Measurements from ENCODE around the gene DNAH3. TPM values are rescaled to one million over a fixed set of nuclear protein-coding genes. Genes with fewer than 3 reads are reported as not detected.
"Not testable (repeated sequence)": the region's sequence is repeated elsewhere in the genome, so short reads cannot be mapped to it uniquely, and the experiment has no call there.

The DNAH3 gene
- total RNA-seq, 2 experiments from 2014 or later, result not detected

GRCh38 chr16:21184834-21185233 lies 34.2 kb upstream of the DNAH3 start:
- Mint-ChIP-seq H3K27ac (no peak overlapping the region), H3K27me3 (no peaks in the 10 kb centered on the region), H3K4me3 (no peak overlapping the region), H3K9me3 (peaks cover 13% of the 10 kb centered on the region), H3K4me1 (peaks cover 4% of the 10 kb centered on the region), H3K36me3 (ENCODE audit: low read depth) (peaks cover 13% of the 10 kb centered on the region)
- CTCF ChIA-PET, result no interaction called here
- POLR2A ChIA-PET, result no interaction called here
- DNase-seq, result no peak

GRCh38 chr16:21183995-21184394 lies 33.3 kb upstream of the DNAH3 start:
- H3K36me3 Mint-ChIP-seq (ENCODE audit: low read depth), result peaks cover 20% of the 10 kb centered on the region
- no peaks in the 10 kb centered on the region for H3K27me3 Mint-ChIP-seq
- H3K4me1 Mint-ChIP-seq, result peaks cover 4% of the 10 kb centered on the region
- POLR2A ChIA-PET, result no interaction called here
- no peak overlapping the region for H3K27ac Mint-ChIP-seq
- CTCF ChIA-PET, result no interaction called here
- DNase-seq, result no peak
- H3K9me3 Mint-ChIP-seq, result peaks cover 13% of the 10 kb centered on the region
- H3K4me3 Mint-ChIP-seq, result no peak overlapping the region

GRCh38 chr16:21179983-21180365 lies 29.3 kb upstream of the DNAH3 start:
- POLR2A ChIA-PET, result no interaction called here
- DNase-seq, result no peak
- Mint-ChIP-seq H3K27me3 (no peaks in the 10 kb centered on the region), H3K4me3 (no peak overlapping the region), H3K27ac (no peak overlapping the region), H3K36me3 (ENCODE audit: low read depth) (peaks cover 37% of the 10 kb centered on the region), H3K9me3 (peaks cover 15% of the 10 kb centered on the region), H3K4me1 (no peaks in the 10 kb centered on the region)
- CTCF ChIA-PET, result no interaction called here

GRCh38 chr16:21179126-21179982 lies 28.7 kb upstream of the DNAH3 start:
- Mint-ChIP-seq H3K27ac (no peak overlapping the region), H3K9me3 (peaks cover 11% of the 10 kb centered on the region), H3K4me1 (no peaks in the 10 kb centered on the region), H3K27me3 (no peaks in the 10 kb centered on the region), H3K4me3 (no peak overlapping the region), H3K36me3 (ENCODE audit: low read depth) (peaks cover 42% of the 10 kb centered on the region)
- POLR2A ChIA-PET, result no interaction called here
- CTCF ChIA-PET, result no interaction called here
- DNase-seq, result no peak

- Mint-ChIP-seq H3K9me3 (peaks cover 2% of the 10 kb centered on the region), H3K4me3 (no peak overlapping the region), H3K27ac (no peak overlapping the region), H3K27me3 (no peaks in the 10 kb centered on the region), H3K36me3 (ENCODE audit: low read depth) (peaks cover 42% of the 10 kb centered on the region), H3K4me1 (no peaks in the 10 kb centered on the region)
- ChIA-PET CTCF (no interaction called here), POLR2A (no interaction called here)
- no peak for DNase-seq
These were observed 24.8 kb upstream of the DNAH3 start for GRCh38 chr16:21175397-21175796.

GRCh38 chr16:21172650-21173049 lies 22.0 kb upstream of the DNAH3 start:
- Mint-ChIP-seq H3K27ac (no peak overlapping the region), H3K36me3 (ENCODE audit: low read depth) (peaks cover 24% of the 10 kb centered on the region), H3K9me3 (no peaks in the 10 kb centered on the region), H3K27me3 (no peaks in the 10 kb centered on the region), H3K4me1 (no peaks in the 10 kb centered on the region), H3K4me3 (no peak overlapping the region)
- ChIA-PET POLR2A (no interaction called here), CTCF (no interaction called here)
- DNase-seq, result no peak

GRCh38 chr16:21170116-21170515 lies 19.5 kb upstream of the DNAH3 start:
- CTCF ChIA-PET, POLR2A ChIA-PET: not testable (repeated sequence)

GRCh38 chr16:21169249-21169981 lies 18.8 kb upstream of the DNAH3 start:
- POLR2A ChIA-PET, result no interaction called here
- H3K36me3 Mint-ChIP-seq (ENCODE audit: low read depth), result peaks cover 13% of the 10 kb centered on the region
- H3K4me1 Mint-ChIP-seq, result no peaks in the 10 kb centered on the region
- no peak overlapping the region for H3K27ac Mint-ChIP-seq
- DNase-seq, result no peak
- no peaks in the 10 kb centered on the region for H3K27me3 Mint-ChIP-seq
- H3K4me3 Mint-ChIP-seq, result no peak overlapping the region
- no peaks in the 10 kb centered on the region for H3K9me3 Mint-ChIP-seq
- CTCF ChIA-PET, result interaction anchor here (0.7 kb wide), 1 partner anchor 11 kb away, joined by 3 read pairs; no protein-coding TSS in a partner anchor

More at GRCh38 chr16:21170116-21170515, 19.5 kb upstream of the DNAH3 start:
- not testable (repeated sequence) for H3K4me1 Mint-ChIP-seq, H3K27ac Mint-ChIP-seq, H3K4me3 Mint-ChIP-seq, H3K27me3 Mint-ChIP-seq, DNase-seq, H3K9me3 Mint-ChIP-seq
- H3K36me3 Mint-ChIP-seq (ENCODE audit: low read depth), result peaks cover 18% of the 10 kb centered on the region

- Mint-ChIP-seq H3K4me1 (no peaks in the 10 kb centered on the region), H3K27me3 (no peaks in the 10 kb centered on the region), H3K36me3 (ENCODE audit: low read depth) (peaks cover 14% of the 10 kb centered on the region), H3K27ac (no peak overlapping the region), H3K4me3 (no peak overlapping the region), H3K9me3 (no peaks in the 10 kb centered on the region)
- peak; percentile 26 for DNase-seq
- CTCF ChIA-PET, result no interaction called here
- POLR2A ChIA-PET, result no interaction called here
These were observed 17.4 kb upstream of the DNAH3 start for GRCh38 chr16:21167929-21168602.

- Mint-ChIP-seq H3K27me3 (no peaks in the 10 kb centered on the region), H3K9me3 (no peaks in the 10 kb centered on the region), H3K27ac (no peak overlapping the region), H3K4me3 (no peak overlapping the region), H3K4me1 (no peaks in the 10 kb centered on the region), H3K36me3 (ENCODE audit: low read depth) (peaks cover 12% of the 10 kb centered on the region)
- no peak for DNase-seq
- ChIA-PET CTCF (no interaction called here), POLR2A (no interaction called here)
These were observed 16.7 kb upstream of the DNAH3 start for GRCh38 chr16:21167360-21167759.

GRCh38 chr16:21166561-21166961 lies 15.9 kb upstream of the DNAH3 start:
- peaks cover 10% of the 10 kb centered on the region for H3K36me3 Mint-ChIP-seq (ENCODE audit: low read depth)
- no peaks in the 10 kb centered on the region for H3K9me3 Mint-ChIP-seq
- H3K27ac Mint-ChIP-seq, result no peak overlapping the region
- POLR2A ChIA-PET, result no interaction called here
- no peaks in the 10 kb centered on the region for H3K27me3 Mint-ChIP-seq
- peaks cover under 1% of the 10 kb centered on the region for H3K4me1 Mint-ChIP-seq
- DNase-seq, result no peak
- no peak overlapping the region for H3K4me3 Mint-ChIP-seq
- CTCF ChIA-PET, result interaction anchor here (0.7 kb wide), 1 partner anchor 10 kb away, joined by 3 read pairs; no protein-coding TSS in a partner anchor

GRCh38 chr16:21164521-21165168 lies 14.0 kb upstream of the DNAH3 start:
- H3K9me3 Mint-ChIP-seq, result no peaks in the 10 kb centered on the region
- H3K4me3 Mint-ChIP-seq, result no peak overlapping the region
- peaks cover 7% of the 10 kb centered on the region for H3K36me3 Mint-ChIP-seq (ENCODE audit: low read depth)
- H3K4me1 Mint-ChIP-seq, result peaks cover 6% of the 10 kb centered on the region
- no peak overlapping the region for H3K27ac Mint-ChIP-seq
- H3K27me3 Mint-ChIP-seq, result no peaks in the 10 kb centered on the region
- CTCF ChIA-PET, result no interaction called here
- DNase-seq, result no peak
- POLR2A ChIA-PET, result no interaction called here

GRCh38 chr16:21163576-21163975 lies 12.9 kb upstream of the DNAH3 start:
- DNase-seq, result no peak
- ChIA-PET CTCF (no interaction called here), POLR2A (no interaction called here)
- Mint-ChIP-seq H3K9me3 (no peaks in the 10 kb centered on the region), H3K27me3 (no peaks in the 10 kb centered on the region), H3K4me1 (peaks cover 15% of the 10 kb centered on the region), H3K4me3 (no peak overlapping the region), H3K36me3 (ENCODE audit: low read depth) (peaks cover 7% of the 10 kb centered on the region), H3K27ac (no peak overlapping the region)

Data from activated CD4-positive, alpha-beta T cell treated with anti-CD3 and anti-CD28 coated beads, Interleukin-2, amount 10 ng/mL, durations not matched to agents 7 days and 5 days (primary cell).